Sigmoid colon (tissue), 4 donors: ENCODE data around the gene CRKL.

Experiments
- CTCF ChIP-seq, 4 experiments: fragments of 450-650 bp in 3 of 4; fragments of 200-600 bp in 1 of 4; IDR thresholded peaks; one replicate each; pipeline ENCODE4 v1.5.1; 2016 to 2019; ENCODE audit warnings: antibody characterized with exemption in 4 of 4, mild to moderate bottlenecking in 3 of 4, moderate library complexity in 2 of 4
- EP300 ChIP-seq, 4 donors: sonication (generic); formaldehyde crosslinking; IDR thresholded peaks; one replicate each; pipeline ENCODE4 v1.6.1; 2017; ENCODE audit warnings: antibody characterized with exemption in 4 of 4
- POLR2A ChIP-seq, 2 donors: fragments of 450-650 bp; IDR thresholded peaks; one replicate each; pipeline ENCODE4 v1.6.1; 2016; ENCODE audit warnings: antibody characterized with exemption in 2 of 2, mild to moderate bottlenecking in 2 of 2, moderate library complexity in 2 of 2

- TF ChIP-seq CTCF (IDR thresholded peaks at IDR 0.05) = no peak
- no peak for TF ChIP-seq EP300 (IDR thresholded peaks at IDR 0.05)
- no peak for TF ChIP-seq POLR2A (IDR thresholded peaks at IDR 0.05)
These were observed 36.0 kb upstream of the CRKL start for GRCh38 chr22:20881231-20881630.
